ENCODE measurements around the gene SAMSN1.

Gene SAMSN1

DNA sequence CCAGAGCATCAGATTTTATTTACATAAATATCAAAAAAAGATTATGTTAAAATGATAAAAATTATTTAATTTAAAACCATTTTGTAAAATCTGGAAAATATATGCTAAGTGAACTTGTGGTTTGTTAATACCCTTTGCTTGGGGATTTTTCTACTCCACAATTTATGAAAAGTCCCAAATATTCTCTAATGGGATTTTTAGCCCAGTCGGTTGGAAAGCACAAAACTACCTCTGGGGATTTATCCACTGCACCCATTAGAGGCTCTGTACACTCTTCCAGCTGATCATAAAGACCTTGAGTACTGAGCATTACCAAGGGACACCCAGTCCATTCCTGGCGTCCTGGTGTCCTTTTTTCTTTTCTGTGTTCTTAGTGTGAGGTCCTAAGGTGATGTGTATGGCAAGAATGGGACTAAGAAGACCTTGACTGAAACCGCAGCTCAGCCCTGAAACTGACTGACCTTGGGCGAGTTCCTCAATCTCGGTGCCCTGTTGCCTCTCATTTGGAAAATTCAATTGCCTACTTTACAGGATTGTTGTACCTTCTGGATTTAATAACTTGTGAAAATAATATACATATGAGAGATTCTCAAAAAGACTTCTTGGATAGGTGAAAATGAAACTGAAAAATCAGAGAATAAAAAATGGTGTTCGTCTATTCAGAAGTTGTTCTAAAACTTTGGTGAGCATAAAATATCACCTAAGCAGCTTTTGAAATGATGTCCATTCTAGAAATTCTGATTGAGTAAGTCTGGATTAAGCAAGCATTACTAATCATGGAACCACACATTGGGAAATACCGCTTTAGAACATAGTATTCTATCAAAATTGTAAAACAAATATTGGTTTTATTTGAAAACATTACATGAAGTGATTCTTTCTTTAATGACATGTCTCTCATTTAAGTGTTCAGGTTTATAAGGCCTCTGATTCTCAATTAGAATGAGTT lies 21.5 kb upstream of the SAMSN1 start:
- no peak for TF ChIP-seq Cebpa-rat (IDR thresholded peaks at IDR 0.05)
- Histone ChIP-seq H3K4me2 (no peak overlapping the region), H3K9ac (no peak overlapping the region), H3K27ac (no peak overlapping the region), H3K36me3 (no peaks in the 10 kb centered on the region), H3K9me3 (no peaks in the 10 kb centered on the region), H3K4me3 (no peak overlapping the region), H4K20me1 (no peaks in the 10 kb centered on the region), H3K27me3 (no peaks in the 10 kb centered on the region), H3K4me1 (no peaks in the 10 kb centered on the region)

GRCh38 chr21:14566894-14567293 lies 20.8 kb upstream of the SAMSN1 start:
- Histone ChIP-seq H3K9ac (no peak overlapping the region), H3K27ac (no peak overlapping the region), H3K36me3 (no peaks in the 10 kb centered on the region), H3K4me3 (no peak overlapping the region), H3K4me1 (no peaks in the 10 kb centered on the region), H4K20me1 (no peaks in the 10 kb centered on the region), H3K4me2 (no peak overlapping the region), H3K27me3 (no peaks in the 10 kb centered on the region), H3K9me3 (peaks cover under 1% of the 10 kb centered on the region; the same call in 1 of the 2 replicates)
- TF ChIP-seq Cebpa-rat (IDR thresholded peaks at IDR 0.05) = no peak

GRCh38 chr21:14562959-14563358 lies 16.8 kb upstream of the SAMSN1 start:
- Histone ChIP-seq H3K27me3 (no peaks in the 10 kb centered on the region), H3K9ac (no peak overlapping the region), H4K20me1 (no peaks in the 10 kb centered on the region), H3K4me1 (no peaks in the 10 kb centered on the region), H3K4me2 (no peak overlapping the region), H3K36me3 (no peaks in the 10 kb centered on the region), H3K4me3 (no peak overlapping the region), H3K27ac (no peak overlapping the region), H3K9me3 (peaks cover 14% of the 10 kb centered on the region)
- TF ChIP-seq Cebpa-rat (IDR thresholded peaks at IDR 0.05) = no peak

- Histone ChIP-seq H3K4me3 (no peak overlapping the region), H3K9me3 (peaks cover 14% of the 10 kb centered on the region), H3K9ac (no peak overlapping the region), H3K27ac (no peak overlapping the region), H3K27me3 (no peaks in the 10 kb centered on the region), H3K36me3 (no peaks in the 10 kb centered on the region), H4K20me1 (no peaks in the 10 kb centered on the region), H3K4me2 (no peak overlapping the region), H3K4me1 (peaks cover 5% of the 10 kb centered on the region; the same call in 1 of the 2 replicates)
- no peak for TF ChIP-seq Cebpa-rat (IDR thresholded peaks at IDR 0.05)
Measured at GRCh38 chr21:14560555-14560954, 14.4 kb upstream of the SAMSN1 start.

- H3K9me3 ChIP-seq = peaks cover 14% of the 10 kb centered on the region
- H3K4me1 ChIP-seq = peaks cover 5% of the 10 kb centered on the region; the same call in 1 of the 2 replicates
- no peak overlapping the region for H3K4me2 ChIP-seq
- H3K9ac ChIP-seq = no peak overlapping the region
- H3K27ac ChIP-seq = no peak overlapping the region
- no peaks in the 10 kb centered on the region for H3K27me3 ChIP-seq
- no peaks in the 10 kb centered on the region for H4K20me1 ChIP-seq
- no peak for TF ChIP-seq Cebpa-rat (IDR thresholded peaks at IDR 0.05)
- no peaks in the 10 kb centered on the region for H3K36me3 ChIP-seq
- H3K4me3 ChIP-seq = no peak overlapping the region
Measured at GRCh38 chr21:14560139-14560538, 14.0 kb upstream of the SAMSN1 start.

- peaks cover 5% of the 10 kb centered on the region; the same call in 1 of the 2 replicates for H3K4me1 ChIP-seq
- peaks cover 14% of the 10 kb centered on the region for H3K9me3 ChIP-seq
Measured at GRCh38 chr21:14559102-14559501, 13.0 kb upstream of the SAMSN1 start.

GRCh38 chr21:14557413-14557812 lies 11.3 kb upstream of the SAMSN1 start:
- Histone ChIP-seq H3K4me1 (peaks cover 5% of the 10 kb centered on the region; the same call in 1 of the 2 replicates), H3K4me3 (no peak overlapping the region), H3K9ac (no peak overlapping the region), H3K9me3 (peaks cover 14% of the 10 kb centered on the region), H3K27me3 (no peaks in the 10 kb centered on the region), H3K27ac (no peak overlapping the region), H3K36me3 (no peaks in the 10 kb centered on the region), H4K20me1 (no peaks in the 10 kb centered on the region), H3K4me2 (no peak overlapping the region)
- no peak for TF ChIP-seq Cebpa-rat (IDR thresholded peaks at IDR 0.05)

More at GRCh38 chr21:14559102-14559501, 13.0 kb upstream of the SAMSN1 start:
- Histone ChIP-seq H3K4me2 (no peak overlapping the region), H3K27me3 (no peaks in the 10 kb centered on the region), H3K27ac (no peak overlapping the region), H3K36me3 (no peaks in the 10 kb centered on the region), H4K20me1 (no peaks in the 10 kb centered on the region), H3K9ac (no peak overlapping the region), H3K4me3 (no peak overlapping the region)
- no peak for TF ChIP-seq Cebpa-rat (IDR thresholded peaks at IDR 0.05)

DNA sequence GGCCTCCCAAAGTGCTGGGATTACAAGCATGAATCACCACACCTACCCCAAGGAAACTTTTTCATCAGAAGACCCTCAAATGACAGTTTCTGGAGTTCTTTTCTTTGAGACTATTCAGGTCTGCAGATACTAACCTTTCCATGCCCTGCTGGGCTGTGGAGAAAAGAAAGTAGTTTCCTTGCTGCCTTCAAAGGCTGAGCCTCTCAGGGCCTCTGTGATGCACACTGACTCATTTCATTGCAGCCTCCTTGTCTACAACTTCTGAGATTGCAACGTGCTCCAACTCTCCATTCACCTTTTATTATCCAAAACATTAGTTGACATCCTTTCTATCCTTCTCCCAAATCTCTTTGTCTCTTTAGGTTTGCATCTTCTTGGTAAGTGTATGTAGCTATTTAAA lies 8.8 kb upstream of the SAMSN1 start:
- Histone ChIP-seq H3K4me2 (no peak overlapping the region), H4K20me1 (no peaks in the 10 kb centered on the region), H3K4me1 (peaks cover 5% of the 10 kb centered on the region; the same call in 1 of the 2 replicates), H3K9me3 (no peaks in the 10 kb centered on the region), H3K4me3 (no peak overlapping the region), H3K36me3 (no peaks in the 10 kb centered on the region), H3K27ac (no peak overlapping the region), H3K9ac (no peak overlapping the region), H3K27me3 (no peaks in the 10 kb centered on the region)
- no peak for TF ChIP-seq Cebpa-rat (IDR thresholded peaks at IDR 0.05)

DNA sequence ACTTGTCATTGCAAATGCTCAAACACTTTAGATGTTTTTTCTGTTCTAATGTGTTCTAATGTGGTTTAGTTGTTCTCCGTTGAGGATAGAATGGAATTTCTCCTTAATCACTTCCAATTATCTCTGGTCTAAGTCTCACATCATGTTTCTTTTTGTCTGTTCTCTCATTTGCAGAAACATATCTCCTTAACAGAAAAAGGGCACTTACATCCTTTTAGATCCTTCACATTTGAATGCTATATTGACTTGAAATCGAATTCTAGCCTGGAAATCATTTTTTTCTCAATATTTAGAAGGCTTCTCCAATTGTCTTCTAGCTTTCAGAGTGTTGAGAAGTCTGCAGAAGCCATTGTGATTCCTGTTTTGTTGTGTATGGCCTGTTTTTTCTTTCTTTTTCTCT lies 7.3 kb upstream of the SAMSN1 start:
- Histone ChIP-seq H3K27me3 (no peaks in the 10 kb centered on the region), H3K9ac (no peak overlapping the region), H3K9me3 (no peaks in the 10 kb centered on the region), H3K4me3 (no peak overlapping the region), H3K36me3 (no peaks in the 10 kb centered on the region), H3K4me1 (peaks cover 5% of the 10 kb centered on the region; the same call in 1 of the 2 replicates), H4K20me1 (no peaks in the 10 kb centered on the region), H3K27ac (no peak overlapping the region), H3K4me2 (no peak overlapping the region)
- no peak for TF ChIP-seq Cebpa-rat (IDR thresholded peaks at IDR 0.05)

DNA sequence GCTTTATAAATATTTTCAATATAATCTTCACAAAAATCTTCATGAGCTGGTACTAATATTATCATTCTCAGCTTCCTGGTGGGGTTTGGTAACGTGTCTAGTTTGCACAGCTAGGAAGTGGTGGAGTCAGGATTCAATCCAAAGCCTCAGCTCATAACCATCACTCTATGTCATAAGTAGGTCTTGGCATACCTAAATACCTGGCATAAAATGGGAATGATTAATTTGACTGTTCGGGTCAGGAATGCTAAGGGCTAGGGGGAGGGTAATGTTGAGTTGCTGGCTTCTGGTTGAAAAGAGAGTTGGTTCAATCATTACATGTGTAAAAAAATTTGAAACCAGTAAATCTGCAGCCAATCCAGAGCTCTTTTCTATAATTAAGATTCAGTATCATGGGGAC lies 5.6 kb upstream of the SAMSN1 start:
- no peak for TF ChIP-seq Cebpa-rat (IDR thresholded peaks at IDR 0.05)
- H3K9me3 ChIP-seq = no peaks in the 10 kb centered on the region
- H4K20me1 ChIP-seq = no peaks in the 10 kb centered on the region
- no peak overlapping the region for H3K4me3 ChIP-seq
- no peak overlapping the region for H3K27ac ChIP-seq
- no peaks in the 10 kb centered on the region for H3K27me3 ChIP-seq
- no peaks in the 10 kb centered on the region for H3K36me3 ChIP-seq
- no peak overlapping the region for H3K9ac ChIP-seq
- H3K4me1 ChIP-seq = peaks cover 5% of the 10 kb centered on the region; the same call in 1 of the 2 replicates
- H3K4me2 ChIP-seq = no peak overlapping the region
